Posterior cingulate gyrus (tissue), 11 donors: ENCODE results near the gene INPPL1.
"Not testable (repeated sequence)": the region's sequence is repeated elsewhere in the genome, so short reads cannot be mapped to it uniquely, and the experiment has no call there.

Experiments
- DNase-seq, 10 donors: peaks; one replicate each; pipeline versions ENCODE4 v3.0.0 to v3.0.0-alpha.2; 2020 to 2021; ENCODE audit warnings: mixed read lengths in 3 of 10
- intact Hi-C: fragments of 100-400 bp; cut with DNase I; formaldehyde crosslinking; loops from one replicate; pipeline ENCODE4 v1.15.1; 2023

INPPL1 gene

GRCh38 chr11:72224564-72225410 is at the start of gene INPPL1:
INPPL1 (plus strand) TSS chr11:72224767; CDS start chr11:72224985, 218 bp downstream.
- intact Hi-C loops = loop anchor here (10.0 kb wide), 2 partner anchors 110 to 190 kb away; partner anchors contain the start of gene ANAPC15
- DNase-seq = peak in 5 of 10 donors; percentile 36 to 73 (median 46)

DNA sequence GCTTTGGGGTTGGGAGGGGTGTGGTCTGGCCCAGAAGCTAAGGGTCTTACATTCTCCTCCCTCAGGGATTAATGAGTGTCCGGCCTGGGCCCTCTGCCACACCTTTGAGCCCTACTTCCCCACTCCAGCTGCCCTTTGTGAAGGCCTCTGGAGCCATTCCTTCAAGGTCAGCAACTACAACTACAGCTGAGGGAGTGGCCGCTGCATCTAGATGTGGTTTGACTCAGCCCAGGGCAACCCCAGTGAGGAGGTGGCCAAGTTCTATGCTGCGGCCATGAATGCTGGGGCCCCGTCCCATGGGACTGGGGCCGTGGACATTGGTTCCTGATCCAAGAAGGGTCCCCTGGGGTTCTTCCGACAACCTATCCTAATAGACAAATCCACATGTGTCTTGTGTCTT is 46.9 kb upstream of the INPPL1 start:
- intact Hi-C loops = no loop called here
- DNase-seq = no peak

- intact Hi-C loops = no loop called here
Observed at GRCh38 chr11:72179049-72179803, 45.3 kb upstream of the INPPL1 start.

DNA sequence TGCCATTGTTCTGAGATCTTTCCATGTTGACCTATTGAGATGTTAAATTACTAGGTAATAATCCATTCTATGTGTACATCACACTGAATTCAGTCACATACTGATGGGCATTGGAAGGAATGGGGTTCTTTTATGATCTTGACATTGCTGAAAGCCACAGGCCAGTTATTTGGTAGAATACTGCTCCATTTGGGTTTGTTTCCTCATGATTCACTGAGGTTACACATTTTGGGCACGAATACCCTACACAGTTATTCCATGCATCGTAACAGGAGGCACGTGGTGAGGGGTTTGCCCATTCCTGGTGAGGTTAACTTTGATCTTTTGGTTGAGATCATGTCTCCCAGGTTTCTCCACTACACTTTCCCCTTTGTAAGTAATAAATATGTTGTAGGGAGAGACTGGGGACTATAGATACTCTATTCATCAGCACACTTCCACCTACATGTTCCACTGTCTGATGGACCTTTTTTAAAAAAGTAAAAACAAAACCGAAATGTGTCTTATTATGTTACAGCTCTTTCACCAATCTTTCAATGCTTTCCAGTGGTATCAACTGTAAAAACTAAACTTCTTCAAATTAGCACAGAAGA is 44.7 kb upstream of the INPPL1 start:
- intact Hi-C loops = loop anchor here (5.0 kb wide), 1 partner anchor 153 kb away; no protein-coding TSS in a partner anchor
- no peak for DNase-seq

More at GRCh38 chr11:72179049-72179803, 45.3 kb upstream of the INPPL1 start:
- DNase-seq = no peak

- intact Hi-C loops = loop anchor here (5.0 kb wide), 1 partner anchor 154 kb away; no protein-coding TSS in a partner anchor
- not testable (repeated sequence) for DNase-seq
Observed at GRCh38 chr11:72180892-72181552, 43.5 kb upstream of the INPPL1 start.

- DNase-seq = not testable (repeated sequence)
- intact Hi-C loops = loop anchor here (5.0 kb wide), 1 partner anchor 154 kb away; no protein-coding TSS in a partner anchor
Observed at GRCh38 chr11:72181553-72181958, 43.0 kb upstream of the INPPL1 start.

DNA sequence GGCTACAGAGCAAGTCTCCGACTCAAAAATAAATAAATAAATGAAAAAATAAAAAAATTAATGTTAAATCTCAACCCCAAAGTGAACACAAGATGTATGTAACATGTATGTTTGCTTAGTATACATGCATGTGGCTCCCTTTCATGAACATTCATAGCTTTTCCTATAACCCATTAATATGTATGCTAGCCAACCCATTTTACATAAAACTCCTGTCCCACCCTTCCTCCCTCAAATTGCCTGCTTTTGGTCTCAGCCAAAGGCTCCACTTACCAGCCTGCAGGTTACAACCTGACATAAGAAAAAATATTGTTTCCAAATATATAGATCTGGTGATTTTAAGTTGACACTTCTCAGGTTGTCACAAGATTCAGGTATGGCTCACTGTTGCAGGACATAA is 36.3 kb upstream of the INPPL1 start:
- intact Hi-C loops = no loop called here
- DNase-seq = no peak

DNA sequence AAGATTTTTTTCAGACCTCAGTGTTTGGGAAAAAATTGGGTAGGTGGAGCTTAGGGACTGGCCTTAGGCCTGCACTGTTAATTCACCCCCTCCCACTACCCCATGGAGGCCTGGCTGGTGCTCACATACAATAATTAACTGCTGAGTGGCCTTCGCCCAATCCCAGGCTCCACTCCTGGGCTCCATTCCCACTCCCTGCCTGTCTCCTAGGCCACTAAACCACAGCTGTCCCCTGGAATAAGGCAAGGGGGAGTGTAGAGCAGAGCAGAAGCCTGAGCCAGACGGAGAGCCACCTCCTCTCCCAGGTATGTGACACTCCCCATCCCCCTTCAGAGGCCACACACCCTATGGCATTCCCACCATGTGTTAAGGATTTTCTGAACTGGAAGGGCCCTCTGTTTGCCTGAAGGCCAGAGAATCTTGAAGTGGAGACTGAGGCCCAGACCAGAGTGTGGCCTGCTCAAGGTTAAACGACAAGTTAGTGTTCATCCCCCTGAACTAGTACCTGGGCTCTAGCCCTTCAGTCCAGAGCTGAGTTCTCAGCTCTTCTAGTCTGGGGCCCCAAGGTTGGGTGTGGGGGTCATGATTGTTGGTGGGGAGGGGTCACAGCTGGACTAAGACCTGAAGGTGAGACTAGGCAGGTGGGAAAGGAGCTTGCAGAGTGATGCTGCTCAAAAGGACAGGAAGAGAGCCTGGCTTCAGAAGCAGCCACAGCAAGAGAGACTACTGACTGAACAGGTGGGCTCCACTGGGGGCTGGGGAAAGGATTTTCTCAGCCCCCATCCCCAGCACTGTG is 34.9 kb upstream of the INPPL1 start:
- peak in 2 of 10 donors; percentile 20 to 24 for DNase-seq
- intact Hi-C loops = no loop called here

- intact Hi-C loops = no loop called here
- no peak for DNase-seq
Observed at GRCh38 chr11:72190631-72191071, 33.9 kb upstream of the INPPL1 start.

- intact Hi-C loops = no loop called here
Observed at GRCh38 chr11:72191961-72192381, 32.6 kb upstream of the INPPL1 start, which contains the start of gene FOLR1. FOLR1 (plus strand) TSS chr11:72192140; CDS start chr11:72192174, 34 bp downstream.

DNA sequence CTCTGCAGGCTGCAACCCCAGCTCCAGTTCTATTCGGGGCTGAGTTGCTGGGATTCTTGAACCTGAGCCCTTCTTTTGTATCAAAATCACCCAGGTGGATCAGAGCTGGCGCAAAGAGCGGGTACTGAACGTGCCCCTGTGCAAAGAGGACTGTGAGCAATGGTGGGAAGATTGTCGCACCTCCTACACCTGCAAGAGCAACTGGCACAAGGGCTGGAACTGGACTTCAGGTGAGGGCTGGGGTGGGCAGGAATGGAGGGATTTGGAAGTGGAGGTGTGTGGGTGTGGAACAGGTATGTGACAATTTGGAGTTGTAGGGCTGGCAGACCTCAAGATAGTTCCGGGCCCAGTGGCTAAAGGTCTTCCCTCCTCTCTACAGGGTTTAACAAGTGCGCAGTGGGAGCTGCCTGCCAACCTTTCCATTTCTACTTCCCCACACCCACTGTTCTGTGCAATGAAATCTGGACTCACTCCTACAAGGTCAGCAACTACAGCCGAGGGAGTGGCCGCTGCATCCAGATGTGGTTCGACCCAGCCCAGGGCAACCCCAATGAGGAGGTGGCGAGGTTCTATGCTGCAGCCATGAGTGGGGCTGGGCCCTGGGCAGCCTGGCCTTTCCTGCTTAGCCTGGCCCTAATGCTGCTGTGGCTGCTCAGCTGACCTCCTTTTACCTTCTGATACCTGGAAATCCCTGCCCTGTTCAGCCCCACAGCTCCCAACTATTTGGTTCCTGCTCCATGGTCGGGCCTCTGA is 28.9 kb upstream of the INPPL1 start:
- intact Hi-C loops = no loop called here
- peak in 1 of 10 donors; percentile 57 for DNase-seq

More at GRCh38 chr11:72191961-72192381, 32.6 kb upstream of the INPPL1 start, which contains the start of gene FOLR1:
- no peak for DNase-seq

DNA sequence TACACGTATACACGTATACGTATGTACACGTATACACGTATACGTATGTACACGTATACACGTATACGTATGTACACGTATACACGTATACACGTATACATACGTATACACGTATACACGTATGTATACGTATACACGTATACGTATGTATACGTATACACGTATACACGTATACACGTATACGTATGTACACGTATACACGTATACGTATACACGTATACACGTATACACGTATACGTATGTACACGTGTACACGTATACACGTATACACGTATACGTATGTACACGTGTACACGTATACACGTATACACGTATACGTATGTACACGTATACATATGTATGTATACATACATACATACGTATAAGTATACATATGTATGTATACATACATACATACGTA is 23.1 kb upstream of the INPPL1 start:
- intact Hi-C loops, DNase-seq: not testable (repeated sequence)

DNA sequence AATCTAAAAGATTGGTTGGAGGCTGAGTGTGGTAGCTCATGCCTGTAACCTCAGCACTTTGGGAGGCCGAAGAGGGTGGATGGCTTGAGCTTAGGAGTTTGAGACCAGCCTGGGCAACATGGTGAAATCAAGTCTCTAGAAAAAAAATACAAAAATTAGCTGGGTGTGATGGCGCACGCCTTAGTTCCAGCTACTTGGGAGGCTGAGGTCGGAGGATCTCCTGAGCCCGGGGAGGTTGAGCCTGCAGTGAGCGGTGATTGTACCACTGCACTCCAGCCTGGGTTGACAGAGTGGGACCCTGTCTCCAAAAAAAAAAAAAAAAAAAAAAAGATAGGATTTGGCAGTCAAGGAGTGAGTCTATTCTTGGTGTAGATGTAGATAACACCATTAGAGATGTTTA is 22.0 kb upstream of the INPPL1 start:
- DNase-seq = peak in 1 of 10 donors; percentile 51
- intact Hi-C loops = no loop called here

GRCh38 chr11:72203163-72203562 is 21.4 kb upstream of the INPPL1 start:
- DNase-seq = peak in 1 of 10 donors; percentile 16
- intact Hi-C loops = no loop called here

DNA sequence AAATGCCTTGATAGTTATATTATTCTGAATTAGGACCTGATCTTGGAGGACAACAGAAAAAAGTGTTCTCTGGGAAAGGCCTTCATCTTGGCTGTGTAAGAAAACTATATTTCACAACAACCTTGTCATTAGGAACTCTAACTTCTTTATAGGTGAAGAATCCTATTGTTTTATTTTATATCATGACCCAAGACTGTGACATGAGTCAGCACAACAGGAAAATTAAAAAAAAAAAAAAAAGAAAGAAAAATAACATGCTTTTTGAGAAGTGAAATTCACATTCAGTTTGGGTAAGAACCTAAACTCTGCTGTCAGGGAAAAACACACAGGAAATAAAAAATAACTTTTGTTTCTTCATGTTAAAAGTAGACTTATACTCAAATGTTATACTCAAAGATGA is 19.7 kb upstream of the INPPL1 start:
- intact Hi-C loops = no loop called here
- no peak for DNase-seq

GRCh38 chr11:72206794-72207193 is 17.8 kb upstream of the INPPL1 start:
- DNase-seq = peak in 1 of 10 donors; percentile 56
- intact Hi-C loops = not testable (repeated sequence)

GRCh38 chr11:72208281-72208680 is 16.3 kb upstream of the INPPL1 start:
- no peak for DNase-seq
- intact Hi-C loops = no loop called here

DNA sequence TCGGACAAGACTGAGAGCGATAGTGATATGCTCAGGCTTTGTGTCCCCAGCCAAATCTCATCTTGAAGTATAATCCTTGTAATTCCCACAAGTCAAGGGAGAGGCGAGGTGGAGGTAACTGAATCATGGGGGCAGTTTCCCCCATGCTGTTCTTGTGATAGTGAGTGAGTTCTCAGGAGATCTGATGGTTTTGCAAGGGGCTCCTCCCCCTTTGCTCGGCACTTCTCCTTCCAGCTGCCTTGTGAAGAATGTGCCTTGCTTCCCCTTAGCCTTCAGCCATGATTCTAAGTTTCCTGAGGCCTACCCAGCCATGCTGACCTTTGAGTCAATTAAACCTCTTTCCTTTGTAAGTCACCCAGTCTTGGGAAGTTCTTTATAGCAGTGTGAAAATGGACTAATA is 15.5 kb upstream of the INPPL1 start:
- intact Hi-C loops = no loop called here
- DNase-seq = no peak
